Endothelial cell of umbilical vein (primary cell): ENCODE results near the gene MMP25. TPM values are rescaled to one million over a fixed set of nuclear protein-coding genes. Genes with fewer than 3 reads are reported as not detected.

Experiments
- BruUV-seq: library from RNA; stranded (reverse); fragments of 400-500 nt; replicated peaks from 2 replicates; lab custom pipeline; 2021; lab: Mats Ljungman, UMichigan
- CTCF ChIA-PET: fragments of 300-600, 350-600 bp; sonication (Branson Sonifier 250); formaldehyde crosslinking; loops from one replicate; lab custom pipeline; 2021; ENCODE audit warnings: antibody characterized with exemption, inconsistent platforms; lab: Charles Lee
- POLR2A ChIA-PET: fragments of 300-600, 350-600 bp; sonication (Branson Sonifier 250); formaldehyde crosslinking; loops from one replicate; lab custom pipeline; 2021; ENCODE audit warnings: antibody characterized with exemption, inconsistent platforms; lab: Charles Lee
- DNase-seq: peaks from one replicate; pipeline ENCODE4 v3.0.0-alpha.2; 2011; ENCODE audit warnings: low read depth, low spot score
- FAIRE-seq: peaks from 2 replicates; lab custom pipeline; 2011; peaks lifted over from hg19 to GRCh38; lab: Jason Lieb, UNC
- H2AFZ ChIP-seq: 2 replicates; pipeline ENCODE4 v1.6.0; 2012; ENCODE audit warnings: low read depth, low read length, control low read depth, inconsistent platforms
- H3K27ac ChIP-seq: 2 replicates; pipeline ENCODE4 v1.5.1; 2011; ENCODE audit warnings: low read depth, mild to moderate bottlenecking, control low read depth, low read length, moderate library complexity; ENCODE audit not compliant: insufficient read depth
- H3K27me3 ChIP-seq, 2 experiments: 2 replicates each; pipeline versions ENCODE4 v1.6.0 to v1.6.1; 2011; ENCODE audit warnings: low read length in 2 of 2, mixed read lengths in 1 of 2; ENCODE audit not compliant: control insufficient read depth in 2 of 2, insufficient read depth in 2 of 2
- H3K36me3 ChIP-seq, 2 experiments: 2 replicates in 1 of 2; 3 replicates in 1 of 2; pipeline ENCODE4 v1.5.1; 2011; ENCODE audit warnings: low read length in 2 of 2, mild to moderate bottlenecking in 1 of 2, moderate library complexity in 1 of 2; ENCODE audit not compliant: control insufficient read depth in 2 of 2, insufficient read depth in 2 of 2; ENCODE audit errors: extremely low read depth in 1 of 2
- H3K4me1 ChIP-seq: 3 replicates; pipeline ENCODE4 v1.5.1; 2011; ENCODE audit warnings: mild to moderate bottlenecking, low read length; ENCODE audit not compliant: control insufficient read depth, insufficient read depth; ENCODE audit errors: extremely low read depth
- H3K4me2 ChIP-seq: 2 replicates; pipeline ENCODE4 v1.6.1; 2011; ENCODE audit warnings: low read length, control low read depth, mixed read lengths; ENCODE audit not compliant: insufficient read depth
- H3K4me3 ChIP-seq, 3 experiments: fragments of 200-600 bp in 1 of 3; sonication (generic), shearing (Covaris generic) in 1 of 3; replicated peaks in 1 of 3; 2 replicates each; pipeline ENCODE4 v1.5.1; 2011 to 2016; ENCODE audit warnings: control low read depth in 3 of 3, low read length in 3 of 3, mild to moderate bottlenecking in 2 of 3, inconsistent platforms in 1 of 3, low read depth in 1 of 3, moderate library complexity in 1 of 3; ENCODE audit not compliant: insufficient read depth in 1 of 3
- H3K79me2 ChIP-seq: 2 replicates; pipeline ENCODE4 v1.6.0; 2012; ENCODE audit warnings: low read length, inconsistent platforms; ENCODE audit not compliant: control insufficient read depth, insufficient read depth
- H3K9ac ChIP-seq: replicated peaks from 2 replicates; pipeline ENCODE3; 2011; ENCODE audit warnings: low read length, control low read depth; ENCODE audit not compliant: insufficient read depth; ENCODE audit errors: extremely low read depth
- H3K9me1 ChIP-seq: replicated peaks from 3 replicates; pipeline ENCODE4 v1.6.0; 2011; ENCODE audit warnings: mild to moderate bottlenecking, low read length; ENCODE audit not compliant: control insufficient read depth, insufficient read depth; ENCODE audit errors: extremely low read depth
- H3K9me3 ChIP-seq: replicated peaks from 2 replicates; pipeline ENCODE4 v1.5.1; 2012; ENCODE audit warnings: low read length, inconsistent platforms; ENCODE audit not compliant: control insufficient read depth, insufficient read depth
- H4K20me1 ChIP-seq: replicated peaks from 2 replicates; pipeline ENCODE3; 2011; ENCODE audit warnings: mild to moderate bottlenecking, low read length; ENCODE audit not compliant: control insufficient read depth, insufficient read depth; ENCODE audit errors: extremely low read depth
- FOS ChIP-seq: IDR thresholded peaks from 2 replicates; pipeline ENCODE4 v1.6.1; 2011; ENCODE audit warnings: mild to moderate bottlenecking, low read length, moderate library complexity, borderline replicate concordance; ENCODE audit not compliant: insufficient read depth
- JUN ChIP-seq: IDR thresholded peaks from 2 replicates; pipeline ENCODE4 v1.6.1; 2011; ENCODE audit warnings: borderline replicate concordance, low read depth; ENCODE audit not compliant: insufficient read length, insufficient read depth
- MAX ChIP-seq: IDR thresholded peaks from 2 replicates; pipeline ENCODE4 v1.6.1; 2011; ENCODE audit not compliant: insufficient read depth, insufficient read length
- dilution Hi-C: fragments of 300-500 bp; cut with MboI; formaldehyde crosslinking; loops from one replicate; pipeline ENCODE4 v1.15.0; 2019; ENCODE audit warnings: low sequenced_read_pairs; ENCODE audit not compliant: extremely low pct_ligation_motif_present
- intact Hi-C: fragments of 100-400 bp; cut with micrococcal nuclease; formaldehyde crosslinking; loops from one replicate; pipeline ENCODE4 v1.10.0; 2022
- polyA plus RNA-seq, 4 experiments: library from polyadenylated mRNA; depleted of rRNA in 3 of 4; stranded (reverse) in 3 of 4; unstranded in 1 of 4; fragments of >200 nt; gene quantifications; 2 replicates each; pipeline versions ENCODE4 v1.2.1 to v1.2.3, GENCODE V29; 2011 to 2012; ENCODE audit warnings: missing spikeins in 1 of 4
- total RNA-seq: library from RNA; stranded (reverse); gene quantifications from 2 replicates; pipeline ENCODE4 v1.2.3, GENCODE V29; 2021
- TF ChIP-seq, protein P1 (sequence below), 2 donors: IDR thresholded peaks; 1 replicate in 1 of 2; 2 replicates in 1 of 2; pipeline ENCODE4 v1.5.1; 2011; ENCODE audit warnings: low read length in 2 of 2, mild to moderate bottlenecking in 2 of 2, moderate library complexity in 2 of 2, control low read depth in 1 of 2, inconsistent platforms in 1 of 2, low read depth in 1 of 2; ENCODE audit not compliant: insufficient read depth in 1 of 2; ENCODE audit errors: extremely low read depth in 1 of 2

The MMP25 gene
- total and polyA plus RNA-seq, 2 donors (not counting 3 experiments of a cell fraction or from before 2014, with no cell fraction given), result 0.08 to 0.35 TPM

DNA sequence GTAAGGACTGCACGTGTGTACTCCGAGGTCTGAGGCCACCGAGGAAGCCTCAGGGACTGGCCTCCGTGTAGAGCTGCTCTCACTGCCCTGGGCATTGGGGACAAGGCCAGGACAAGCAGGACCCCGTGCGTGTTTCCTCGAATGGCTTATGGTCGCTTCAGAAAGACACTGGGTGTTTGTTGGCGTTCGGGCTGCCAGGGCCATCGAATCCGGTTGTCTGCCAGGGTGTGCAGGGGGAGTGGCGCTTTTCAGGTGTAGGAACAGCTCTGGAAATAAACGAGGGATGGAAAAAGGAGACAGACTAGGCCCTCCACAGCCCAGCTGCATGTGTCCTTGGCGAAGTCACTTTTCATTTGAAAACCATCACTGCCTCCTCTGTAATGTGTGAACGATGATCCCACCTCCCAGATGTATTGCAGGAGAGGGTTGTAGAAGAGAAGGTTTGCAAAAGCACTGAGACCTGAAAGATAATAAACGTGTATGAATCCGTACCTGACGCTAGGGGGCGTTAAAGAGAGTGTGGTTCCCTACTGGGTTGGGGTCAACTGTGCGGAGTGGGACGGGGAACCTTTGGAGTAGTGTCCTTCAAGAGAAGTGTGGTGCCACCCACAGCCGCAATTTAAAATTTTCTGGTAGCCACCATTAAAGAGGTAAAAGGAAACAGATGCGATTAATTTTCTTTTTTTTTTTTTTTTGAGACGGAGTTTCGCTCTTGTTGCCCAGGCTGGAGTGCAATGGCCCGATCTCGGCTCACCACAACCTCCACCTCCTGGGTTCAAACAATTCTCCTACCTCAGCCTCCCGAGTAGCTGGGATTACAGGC is 54.9 kb downstream of the MMP25 start:
- TF ChIP-seq JUN, result no peak
- no peak for TF ChIP-seq FOS
- TF ChIP-seq, protein P1, sequence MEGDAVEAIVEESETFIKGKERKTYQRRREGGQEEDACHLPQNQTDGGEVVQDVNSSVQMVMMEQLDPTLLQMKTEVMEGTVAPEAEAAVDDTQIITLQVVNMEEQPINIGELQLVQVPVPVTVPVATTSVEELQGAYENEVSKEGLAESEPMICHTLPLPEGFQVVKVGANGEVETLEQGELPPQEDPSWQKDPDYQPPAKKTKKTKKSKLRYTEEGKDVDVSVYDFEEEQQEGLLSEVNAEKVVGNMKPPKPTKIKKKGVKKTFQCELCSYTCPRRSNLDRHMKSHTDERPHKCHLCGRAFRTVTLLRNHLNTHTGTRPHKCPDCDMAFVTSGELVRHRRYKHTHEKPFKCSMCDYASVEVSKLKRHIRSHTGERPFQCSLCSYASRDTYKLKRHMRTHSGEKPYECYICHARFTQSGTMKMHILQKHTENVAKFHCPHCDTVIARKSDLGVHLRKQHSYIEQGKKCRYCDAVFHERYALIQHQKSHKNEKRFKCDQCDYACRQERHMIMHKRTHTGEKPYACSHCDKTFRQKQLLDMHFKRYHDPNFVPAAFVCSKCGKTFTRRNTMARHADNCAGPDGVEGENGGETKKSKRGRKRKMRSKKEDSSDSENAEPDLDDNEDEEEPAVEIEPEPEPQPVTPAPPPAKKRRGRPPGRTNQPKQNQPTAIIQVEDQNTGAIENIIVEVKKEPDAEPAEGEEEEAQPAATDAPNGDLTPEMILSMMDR (IDR thresholded peaks at IDR 0.05; ENCODE audit: extremely low read depth in 1 of 2, insufficient read depth in 1 of 2, low read depth in 1 of 2, low read length in 2 of 2), result peak; percentile 48 to 59
- no peak for TF ChIP-seq MAX
- H3K9me3 ChIP-seq, result no peaks in the 10 kb centered on the region
- ChIA-PET POLR2A (interaction anchor here (0.6 kb wide), 1 partner anchor 31 kb away, joined by 3 read pairs; no protein-coding TSS in a partner anchor), CTCF (interaction anchor here (0.9 to 3.4 kb wide), 10 partner anchors 8 to 78 kb away, joined by 3 to 29 read pairs (median 7); partner anchors contain the start of genes HCFC1R1, THOC6 and ZNF205)
- dilution Hi-C loops, result no loop called here
- H3K4me1 ChIP-seq, result peaks cover 32% of the 10 kb centered on the region
- H3K79me2 ChIP-seq, result no peaks in the 10 kb centered on the region
- peak overlapping the region; percentile 17 for H3K9ac ChIP-seq
- H3K27me3 ChIP-seq, result peaks cover 0 to 2% of the 10 kb centered on the region in 2 experiments
- intact Hi-C loops, result loop anchor here (2.0 kb wide), 1 partner anchor 34 kb away; the partner anchor contains the start of gene ZNF213
- TSS peak; percentile 41 for BruUV-seq
- H3K4me3 ChIP-seq, result no peak overlapping the region
- no peaks in the 10 kb centered on the region for H3K9me1 ChIP-seq
- H2AFZ ChIP-seq, result peak overlapping the region; percentile 23
- H4K20me1 ChIP-seq, result no peaks in the 10 kb centered on the region
- FAIRE-seq (peak; percentile 49), DNase-seq (peak; percentile 33)
- H3K36me3 ChIP-seq, result no peaks in the 10 kb centered on the region
- no peak overlapping the region for H3K4me2 ChIP-seq
- peak overlapping the region; percentile 53 for H3K27ac ChIP-seq
